Measurements from ENCODE around the gene ATP1B1.

Gene ATP1B1

DNA sequence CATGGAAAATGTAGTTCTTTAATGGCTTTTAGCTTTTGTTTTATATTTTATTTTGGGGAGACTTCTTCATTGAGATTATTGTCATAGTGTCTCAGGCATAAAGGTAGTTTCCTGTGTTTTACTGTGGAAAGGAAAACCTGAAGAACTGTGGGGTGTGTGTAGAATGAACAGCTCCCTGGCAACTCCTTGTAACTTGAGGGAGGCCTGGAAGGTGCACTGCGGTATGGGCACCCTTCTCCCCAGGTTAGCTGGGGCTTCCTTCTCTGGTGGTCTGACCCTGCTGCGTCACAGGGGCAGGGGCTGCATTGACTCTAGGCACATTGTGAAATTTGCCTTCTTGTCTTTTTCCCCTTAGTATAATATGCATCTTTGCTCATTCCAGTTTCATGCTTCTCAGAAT lies 1.7 kb downstream of the ATP1B1 start:
- no peak overlapping the region for H4K8ac ChIP-seq (ENCODE audit: low read depth, low read length)
- H2AFZ ChIP-seq (ENCODE audit: low read length): no peak overlapping the region
- no peak overlapping the region for H3K27ac ChIP-seq (replicated peaks; ENCODE audit: low read length)
- H4K91ac ChIP-seq (ENCODE audit: low read depth, low read length, poor library complexity): no peak overlapping the region
- H2BK15ac ChIP-seq (ENCODE audit: low read length): no peak overlapping the region
- peaks cover 17 to 27% of the 10 kb centered on the region in 2 donors for H3K4me1 ChIP-seq (ENCODE audit: control insufficient read depth in 2 of 2, insufficient read depth in 1 of 2, low read depth in 1 of 2, low read length in 2 of 2)
- peaks cover 0 to 13% (median 2%) of the 10 kb centered on the region in 3 experiments for H3K27me3 ChIP-seq (ENCODE audit: control insufficient read depth in 3 of 3, insufficient read depth in 3 of 3, low read depth in 1 of 3, low read length in 3 of 3)
- H3K4me2 ChIP-seq (ENCODE audit: insufficient read depth, low read length, poor library complexity, severe bottlenecking): no peak overlapping the region
- no peak overlapping the region for H2AK5ac ChIP-seq (ENCODE audit: low read depth, low read length)
- H3K18ac ChIP-seq (ENCODE audit: low read length): no peak overlapping the region
- H3K36me3 ChIP-seq (replicated peaks in 1 of 2; ENCODE audit: control insufficient read depth in 2 of 2, insufficient read depth in 2 of 2, low read length in 2 of 2): peaks cover 0 to 16% of the 10 kb centered on the region in 2 donors
- H2BK5ac ChIP-seq (ENCODE audit: low read length): no peak overlapping the region
- H3K23ac ChIP-seq (ENCODE audit: low read depth, low read length, poor library complexity): no peak overlapping the region
- no CpG with 5 or more reads among the region's 2 CpGs for WGBS, 2 donors (ENCODE audit: extremely low coverage in 2 of 2, insufficient read length in 2 of 2, insufficient replicate concordance in 1 of 2)
- no peaks in the 10 kb centered on the region for H3K9me3 ChIP-seq (replicated peaks in 1 of 2; ENCODE audit: control insufficient read depth in 2 of 2, insufficient read depth in 1 of 2, low read depth in 1 of 2, low read length in 2 of 2)
- H3K14ac ChIP-seq (ENCODE audit: low read length): no peak overlapping the region
- no peaks in the 10 kb centered on the region for H3K79me1 ChIP-seq (ENCODE audit: low read depth, low read length)
- peak overlapping the region in 1 of 2 donors; percentile 57 for H3K4me3 ChIP-seq (ENCODE audit: low read length in 2 of 2)
- H2BK120ac ChIP-seq (ENCODE audit: low read depth, low read length): no peak overlapping the region
- DNase-seq (ENCODE audit: low spot score): no peak
- no peak overlapping the region for H3K4ac ChIP-seq (ENCODE audit: low read length)
- H2BK12ac ChIP-seq (ENCODE audit: low read length): no peak overlapping the region
- peak overlapping the region; percentile 32 for H3K9ac ChIP-seq (ENCODE audit: low read depth, low read length, poor library complexity)

DNA sequence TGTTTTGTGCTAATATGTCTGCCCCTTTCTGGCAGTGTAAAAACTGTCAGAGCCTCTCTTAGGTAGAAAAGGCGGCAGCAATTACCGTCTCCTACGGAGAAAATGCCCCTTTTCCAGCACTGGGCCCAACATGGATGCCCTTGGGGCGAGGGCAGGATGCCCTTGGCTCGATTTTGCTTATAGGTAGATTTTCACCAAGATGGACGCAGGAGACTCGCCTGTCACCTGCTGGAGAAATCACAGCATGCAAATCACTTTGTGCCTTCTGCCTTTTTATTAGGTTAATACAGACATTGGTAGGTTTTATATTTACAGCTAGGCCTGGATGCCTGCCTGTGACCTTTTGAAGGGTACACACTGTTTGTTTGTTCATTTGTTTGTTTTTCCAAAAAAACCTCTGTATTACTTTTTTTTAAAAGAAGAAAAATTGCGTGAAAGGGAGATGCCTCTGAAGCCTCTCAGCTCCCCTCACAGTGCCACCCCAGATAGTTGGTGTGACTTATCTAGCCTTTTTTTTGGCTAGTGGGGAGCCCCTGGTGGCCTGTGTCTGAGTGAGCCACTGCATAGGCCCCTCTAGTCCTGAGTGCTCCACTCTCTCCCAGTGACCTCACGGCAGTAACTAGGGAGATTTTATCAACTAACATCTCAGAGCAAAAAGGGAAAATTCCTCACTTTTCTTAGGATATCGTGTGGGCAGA lies 2.5 kb downstream of the ATP1B1 start:
- H3K79me1 ChIP-seq (ENCODE audit: low read depth, low read length): no peaks in the 10 kb centered on the region
- no peaks in the 10 kb centered on the region for H3K9me3 ChIP-seq (replicated peaks in 1 of 2; ENCODE audit: control insufficient read depth in 2 of 2, insufficient read depth in 1 of 2, low read depth in 1 of 2, low read length in 2 of 2)
- no peak for DNase-seq (ENCODE audit: low spot score)
- H3K23ac ChIP-seq (ENCODE audit: low read depth, low read length, poor library complexity): no peak overlapping the region
- no peak overlapping the region for H3K4ac ChIP-seq (ENCODE audit: low read length)
- H3K4me2 ChIP-seq (ENCODE audit: insufficient read depth, low read length, poor library complexity, severe bottlenecking): peak overlapping the region; percentile 28
- no peak overlapping the region for H2BK12ac ChIP-seq (ENCODE audit: low read length)
- H4K91ac ChIP-seq (ENCODE audit: low read depth, low read length, poor library complexity): peak overlapping the region; percentile 57
- H2BK120ac ChIP-seq (ENCODE audit: low read depth, low read length): no peak overlapping the region
- H2BK15ac ChIP-seq (ENCODE audit: low read length): no peak overlapping the region
- H4K8ac ChIP-seq (ENCODE audit: low read depth, low read length): no peak overlapping the region
- peaks cover 17 to 27% of the 10 kb centered on the region in 2 donors for H3K4me1 ChIP-seq (ENCODE audit: control insufficient read depth in 2 of 2, insufficient read depth in 1 of 2, low read depth in 1 of 2, low read length in 2 of 2)
- H3K9ac ChIP-seq (ENCODE audit: low read depth, low read length, poor library complexity): no peak overlapping the region
- H2AFZ ChIP-seq (ENCODE audit: low read length): no peak overlapping the region
- no CpG with 5 or more reads among the region's 10 CpGs for WGBS, 2 donors (ENCODE audit: extremely low coverage in 2 of 2, insufficient read length in 2 of 2, insufficient replicate concordance in 1 of 2)
- no peak overlapping the region for H2BK5ac ChIP-seq (ENCODE audit: low read length)
- H3K27me3 ChIP-seq (ENCODE audit: control insufficient read depth in 3 of 3, insufficient read depth in 3 of 3, low read depth in 1 of 3, low read length in 3 of 3): peaks cover 0 to 9% (median 0%) of the 10 kb centered on the region in 3 experiments
- no peak overlapping the region for H3K4me3 ChIP-seq (ENCODE audit: low read length in 2 of 2)
- no peak overlapping the region for H3K18ac ChIP-seq (ENCODE audit: low read length)
- no peak overlapping the region for H2AK5ac ChIP-seq (ENCODE audit: low read depth, low read length)
- no peak overlapping the region for H3K27ac ChIP-seq (replicated peaks; ENCODE audit: low read length)
- peaks cover 2 to 22% of the 10 kb centered on the region in 2 donors for H3K36me3 ChIP-seq (replicated peaks in 1 of 2; ENCODE audit: control insufficient read depth in 2 of 2, insufficient read depth in 2 of 2, low read length in 2 of 2)
- no peak overlapping the region for H3K14ac ChIP-seq (ENCODE audit: low read length)

DNA sequence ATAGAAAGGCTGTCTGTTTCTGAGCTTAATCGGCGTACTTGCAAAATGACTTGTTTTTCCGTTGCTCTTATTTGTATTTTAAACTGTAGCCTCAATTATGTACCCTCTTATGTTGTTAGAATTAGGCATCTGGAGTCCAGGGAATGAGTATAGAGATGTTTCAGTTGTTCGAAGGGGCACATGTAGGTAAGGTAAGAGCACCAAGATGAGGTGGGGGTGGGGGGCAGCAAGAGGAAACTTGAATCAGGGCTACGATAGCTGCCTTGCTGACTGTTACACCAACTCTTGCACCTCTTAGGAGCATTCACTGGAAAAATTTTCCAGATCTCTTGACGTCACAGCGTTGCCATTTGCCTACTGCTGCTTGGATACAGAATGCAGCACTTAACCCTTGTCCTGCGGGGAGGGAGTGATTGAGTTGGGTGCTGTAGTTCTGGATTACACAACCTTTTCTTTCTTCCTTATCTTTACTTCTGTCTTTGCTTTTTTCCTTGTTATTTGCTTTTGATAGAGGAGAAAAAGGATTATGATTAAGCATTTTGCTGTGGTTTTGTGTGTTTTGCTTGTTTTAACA lies 3.2 kb downstream of the ATP1B1 start:
- Histone ChIP-seq H3K23ac (ENCODE audit: low read depth, low read length, poor library complexity) (no peak overlapping the region), H4K8ac (ENCODE audit: low read depth, low read length) (no peak overlapping the region), H2BK12ac (ENCODE audit: low read length) (no peak overlapping the region), H2BK120ac (ENCODE audit: low read depth, low read length) (no peak overlapping the region), H2BK5ac (ENCODE audit: low read length) (no peak overlapping the region), H3K79me1 (ENCODE audit: low read depth, low read length) (no peaks in the 10 kb centered on the region), H3K14ac (ENCODE audit: low read length) (no peak overlapping the region), H3K4ac (ENCODE audit: low read length) (no peak overlapping the region), H3K36me3 (replicated peaks in 1 of 2; ENCODE audit: control insufficient read depth in 2 of 2, insufficient read depth in 2 of 2, low read length in 2 of 2) (peaks cover 2 to 28% of the 10 kb centered on the region in 2 donors), H3K27me3 (ENCODE audit: control insufficient read depth in 3 of 3, insufficient read depth in 3 of 3, low read depth in 1 of 3, low read length in 3 of 3) (peaks cover 0 to 5% (median 0%) of the 10 kb centered on the region in 3 experiments), H2BK15ac (ENCODE audit: low read length) (no peak overlapping the region), H3K27ac (replicated peaks; ENCODE audit: low read length) (no peak overlapping the region), H3K4me1 (ENCODE audit: control insufficient read depth in 2 of 2, insufficient read depth in 1 of 2, low read depth in 1 of 2, low read length in 2 of 2) (peaks cover 17 to 27% of the 10 kb centered on the region in 2 donors), H3K4me3 (ENCODE audit: low read length in 2 of 2) (no peak overlapping the region), H2AK5ac (ENCODE audit: low read depth, low read length) (no peak overlapping the region), H3K4me2 (ENCODE audit: insufficient read depth, low read length, poor library complexity, severe bottlenecking) (no peak overlapping the region), H3K9ac (ENCODE audit: low read depth, low read length, poor library complexity) (no peak overlapping the region), H3K18ac (ENCODE audit: low read length) (no peak overlapping the region), H4K91ac (ENCODE audit: low read depth, low read length, poor library complexity) (no peak overlapping the region), H3K9me3 (replicated peaks in 1 of 2; ENCODE audit: control insufficient read depth in 2 of 2, insufficient read depth in 1 of 2, low read depth in 1 of 2, low read length in 2 of 2) (no peaks in the 10 kb centered on the region), H2AFZ (ENCODE audit: low read length) (no peak overlapping the region)
- WGBS, 2 donors (ENCODE audit: extremely low coverage in 2 of 2, insufficient read length in 2 of 2, insufficient replicate concordance in 1 of 2): no CpG with 5 or more reads among the region's 8 CpGs
- no peak for DNase-seq (ENCODE audit: low spot score)

DNA sequence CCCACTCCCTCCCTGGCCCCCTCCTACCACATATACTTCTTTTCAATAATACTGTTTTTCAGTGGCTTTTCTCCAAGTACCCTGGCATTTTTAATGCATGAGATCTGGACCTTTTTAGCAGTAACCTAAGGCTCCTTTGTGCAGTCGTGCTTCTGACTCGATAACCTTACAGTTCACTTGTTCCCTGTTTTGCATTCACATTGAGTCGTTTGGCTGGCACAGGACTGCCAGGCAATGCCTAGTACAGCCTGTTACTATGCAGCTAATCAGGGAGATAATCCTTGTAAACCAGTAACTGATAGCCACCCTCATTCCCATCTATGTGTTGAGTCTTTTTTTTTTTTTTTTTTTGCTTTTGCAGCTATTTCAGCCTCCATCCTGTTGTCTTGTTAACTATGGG lies 3.7 kb downstream of the ATP1B1 start:
- no peak for DNase-seq (ENCODE audit: low spot score)
- H3K9ac ChIP-seq (ENCODE audit: low read depth, low read length, poor library complexity): no peak overlapping the region
- WGBS, 2 donors (ENCODE audit: extremely low coverage in 2 of 2, insufficient read length in 2 of 2, insufficient replicate concordance in 1 of 2): no CpG with 5 or more reads among the region's 3 CpGs
- H2BK12ac ChIP-seq (ENCODE audit: low read length): no peak overlapping the region
- no peaks in the 10 kb centered on the region for H3K27me3 ChIP-seq (ENCODE audit: control insufficient read depth in 3 of 3, insufficient read depth in 3 of 3, low read depth in 1 of 3, low read length in 3 of 3)
- no peak overlapping the region for H3K4ac ChIP-seq (ENCODE audit: low read length)
- no peak overlapping the region for H3K23ac ChIP-seq (ENCODE audit: low read depth, low read length, poor library complexity)
- H3K79me1 ChIP-seq (ENCODE audit: low read depth, low read length): no peaks in the 10 kb centered on the region
- no peak overlapping the region for H2AK5ac ChIP-seq (ENCODE audit: low read depth, low read length)
- no peak overlapping the region for H2BK5ac ChIP-seq (ENCODE audit: low read length)
- no peak overlapping the region for H3K18ac ChIP-seq (ENCODE audit: low read length)
- no peak overlapping the region for H2BK15ac ChIP-seq (ENCODE audit: low read length)
- no peak overlapping the region for H2AFZ ChIP-seq (ENCODE audit: low read length)
- peaks cover 2 to 30% of the 10 kb centered on the region in 2 donors for H3K36me3 ChIP-seq (replicated peaks in 1 of 2; ENCODE audit: control insufficient read depth in 2 of 2, insufficient read depth in 2 of 2, low read length in 2 of 2)
- H2BK120ac ChIP-seq (ENCODE audit: low read depth, low read length): no peak overlapping the region
- no peaks in the 10 kb centered on the region for H3K9me3 ChIP-seq (replicated peaks in 1 of 2; ENCODE audit: control insufficient read depth in 2 of 2, insufficient read depth in 1 of 2, low read depth in 1 of 2, low read length in 2 of 2)
- no peak overlapping the region for H3K4me2 ChIP-seq (ENCODE audit: insufficient read depth, low read length, poor library complexity, severe bottlenecking)
- no peak overlapping the region for H4K91ac ChIP-seq (ENCODE audit: low read depth, low read length, poor library complexity)
- no peak overlapping the region for H4K8ac ChIP-seq (ENCODE audit: low read depth, low read length)
- no peak overlapping the region for H3K27ac ChIP-seq (replicated peaks; ENCODE audit: low read length)
- H3K4me3 ChIP-seq (ENCODE audit: low read length in 2 of 2): no peak overlapping the region
- H3K14ac ChIP-seq (ENCODE audit: low read length): no peak overlapping the region
- peaks cover 13 to 27% of the 10 kb centered on the region in 2 donors for H3K4me1 ChIP-seq (ENCODE audit: control insufficient read depth in 2 of 2, insufficient read depth in 1 of 2, low read depth in 1 of 2, low read length in 2 of 2)

Measured in neuronal stem cell (in vitro differentiated cells).